ENCODE results near the gene ZNF536. TPM values are rescaled to one million over a fixed set of nuclear protein-coding genes. Genes with fewer than 3 reads are reported as not detected.

Gene ZNF536
- total RNA-seq, 1 experiment from 2014 or later: 0.35 TPM

GRCh38 chr19:30444686-30445232, 72.6 kb downstream of the ZNF536 start (continued):
- TF ChIP-seq, protein P1, sequence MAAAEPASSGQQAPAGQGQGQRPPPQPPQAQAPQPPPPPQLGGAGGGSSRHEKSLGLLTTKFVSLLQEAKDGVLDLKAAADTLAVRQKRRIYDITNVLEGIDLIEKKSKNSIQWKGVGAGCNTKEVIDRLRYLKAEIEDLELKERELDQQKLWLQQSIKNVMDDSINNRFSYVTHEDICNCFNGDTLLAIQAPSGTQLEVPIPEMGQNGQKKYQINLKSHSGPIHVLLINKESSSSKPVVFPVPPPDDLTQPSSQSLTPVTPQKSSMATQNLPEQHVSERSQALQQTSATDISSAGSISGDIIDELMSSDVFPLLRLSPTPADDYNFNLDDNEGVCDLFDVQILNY (CRISPR knock-in tag; IDR thresholded peaks at IDR 0.05): no peak
- TF ChIP-seq FOXP4 (CRISPR knock-in tag; IDR thresholded peaks at IDR 0.05): no peak
- TF ChIP-seq, protein P2, sequence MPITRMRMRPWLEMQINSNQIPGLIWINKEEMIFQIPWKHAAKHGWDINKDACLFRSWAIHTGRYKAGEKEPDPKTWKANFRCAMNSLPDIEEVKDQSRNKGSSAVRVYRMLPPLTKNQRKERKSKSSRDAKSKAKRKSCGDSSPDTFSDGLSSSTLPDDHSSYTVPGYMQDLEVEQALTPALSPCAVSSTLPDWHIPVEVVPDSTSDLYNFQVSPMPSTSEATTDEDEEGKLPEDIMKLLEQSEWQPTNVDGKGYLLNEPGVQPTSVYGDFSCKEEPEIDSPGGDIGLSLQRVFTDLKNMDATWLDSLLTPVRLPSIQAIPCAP (CRISPR knock-in tag; IDR thresholded peaks at IDR 0.05): no peak

DNA sequence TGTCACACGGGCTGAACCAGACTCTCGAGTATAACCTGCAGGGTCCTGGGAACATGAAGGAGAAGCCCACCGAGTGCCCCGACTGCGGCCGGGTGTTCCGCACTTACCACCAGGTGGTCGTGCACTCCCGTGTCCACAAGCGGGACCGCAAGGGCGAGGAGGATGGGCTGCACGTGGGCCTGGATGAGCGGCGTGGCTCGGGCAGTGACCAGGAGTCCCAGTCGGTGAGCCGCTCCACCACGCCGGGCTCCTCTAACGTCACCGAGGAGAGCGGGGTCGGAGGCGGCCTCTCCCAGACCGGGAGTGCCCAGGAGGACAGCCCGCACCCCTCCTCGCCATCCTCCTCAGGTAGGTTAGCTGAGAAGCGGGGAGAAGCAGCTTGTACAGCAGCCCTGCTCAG, 73.2 kb downstream of the ZNF536 start:
- ChIA-PET POLR2A (no interaction called here), CTCF (interaction anchor here (0.7 kb wide), 1 partner anchor 1562 kb away, joined by 3 read pairs; no protein-coding TSS in a partner anchor)
- DNase-seq (ENCODE audit: low spot score) (no peak), ATAC-seq (no peak)
- TF ChIP-seq FOXK1 (CRISPR knock-in tag; IDR thresholded peaks at IDR 0.05) (no peak), ZNF423 (CRISPR knock-in tag; IDR thresholded peaks at IDR 0.05) (no peak), ZMAT4 (CRISPR knock-in tag; IDR thresholded peaks at IDR 0.05) (no peak), ZNF281 (CRISPR knock-in tag; IDR thresholded peaks at IDR 0.05) (no peak), JUN (CRISPR knock-in tag; IDR thresholded peaks at IDR 0.05) (no peak), ESRRA (CRISPR knock-in tag; IDR thresholded peaks at IDR 0.05; ENCODE audit: borderline replicate concordance) (no peak), ZNF232 (CRISPR knock-in tag; IDR thresholded peaks at IDR 0.05) (no peak), MAX (CRISPR knock-in tag; IDR thresholded peaks at IDR 0.05) (no peak), CREB1 (CRISPR knock-in tag; IDR thresholded peaks at IDR 0.05) (no peak), ZNF512 (CRISPR knock-in tag; IDR thresholded peaks at IDR 0.05; ENCODE audit: borderline replicate concordance) (no peak), KAT7 (CRISPR knock-in tag; IDR thresholded peaks at IDR 0.05; ENCODE audit: borderline replicate concordance) (no peak), CTCF (IDR thresholded peaks at IDR 0.05) (no peak), ZNF219 (CRISPR knock-in tag; IDR thresholded peaks at IDR 0.05; ENCODE audit: borderline replicate concordance) (no peak)
- TF ChIP-seq, protein P3, sequence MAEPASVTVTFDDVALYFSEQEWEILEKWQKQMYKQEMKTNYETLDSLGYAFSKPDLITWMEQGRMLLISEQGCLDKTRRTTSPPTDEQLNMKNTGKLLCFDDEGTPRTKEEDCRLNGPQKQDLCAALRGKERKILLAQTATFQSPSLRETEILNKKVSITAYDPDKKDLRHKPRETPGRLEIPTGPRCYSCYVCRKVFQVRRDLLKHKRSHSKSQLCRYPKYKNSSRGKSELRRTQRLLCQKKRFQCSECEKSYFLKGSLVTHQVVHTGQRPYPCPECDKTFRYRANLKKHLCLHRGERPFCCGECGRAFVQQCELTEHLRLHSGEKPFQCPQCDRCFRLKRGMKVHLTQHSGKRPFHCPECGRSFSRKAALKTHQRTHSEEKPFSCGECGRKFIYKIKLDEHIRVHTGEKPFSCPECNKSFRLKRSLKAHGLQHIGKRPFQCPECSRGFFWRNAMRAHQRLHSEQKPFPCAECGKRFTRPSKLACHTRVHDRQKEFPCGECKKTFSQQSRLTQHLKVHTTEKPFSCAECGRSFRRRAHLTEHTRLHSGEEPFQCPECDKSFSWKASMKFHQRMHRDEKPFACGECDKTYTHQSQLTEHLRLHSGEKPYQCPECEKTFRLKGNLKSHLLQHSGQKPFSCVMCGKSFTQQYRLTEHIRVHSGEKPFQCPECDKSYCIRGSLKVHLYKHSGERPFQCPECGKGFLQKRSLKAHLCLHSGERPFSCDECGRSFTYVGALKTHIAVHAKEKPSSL (CRISPR knock-in tag; conservative IDR thresholded peaks at IDR 0.05): no peak
- TF ChIP-seq, protein P4, sequence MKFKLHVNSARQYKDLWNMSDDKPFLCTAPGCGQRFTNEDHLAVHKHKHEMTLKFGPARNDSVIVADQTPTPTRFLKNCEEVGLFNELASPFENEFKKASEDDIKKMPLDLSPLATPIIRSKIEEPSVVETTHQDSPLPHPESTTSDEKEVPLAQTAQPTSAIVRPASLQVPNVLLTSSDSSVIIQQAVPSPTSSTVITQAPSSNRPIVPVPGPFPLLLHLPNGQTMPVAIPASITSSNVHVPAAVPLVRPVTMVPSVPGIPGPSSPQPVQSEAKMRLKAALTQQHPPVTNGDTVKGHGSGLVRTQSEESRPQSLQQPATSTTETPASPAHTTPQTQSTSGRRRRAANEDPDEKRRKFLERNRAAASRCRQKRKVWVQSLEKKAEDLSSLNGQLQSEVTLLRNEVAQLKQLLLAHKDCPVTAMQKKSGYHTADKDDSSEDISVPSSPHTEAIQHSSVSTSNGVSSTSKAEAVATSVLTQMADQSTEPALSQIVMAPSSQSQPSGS (CRISPR knock-in tag; IDR thresholded peaks at IDR 0.05; ENCODE audit: borderline replicate concordance, low read depth): no peak
- TF ChIP-seq, protein P5, sequence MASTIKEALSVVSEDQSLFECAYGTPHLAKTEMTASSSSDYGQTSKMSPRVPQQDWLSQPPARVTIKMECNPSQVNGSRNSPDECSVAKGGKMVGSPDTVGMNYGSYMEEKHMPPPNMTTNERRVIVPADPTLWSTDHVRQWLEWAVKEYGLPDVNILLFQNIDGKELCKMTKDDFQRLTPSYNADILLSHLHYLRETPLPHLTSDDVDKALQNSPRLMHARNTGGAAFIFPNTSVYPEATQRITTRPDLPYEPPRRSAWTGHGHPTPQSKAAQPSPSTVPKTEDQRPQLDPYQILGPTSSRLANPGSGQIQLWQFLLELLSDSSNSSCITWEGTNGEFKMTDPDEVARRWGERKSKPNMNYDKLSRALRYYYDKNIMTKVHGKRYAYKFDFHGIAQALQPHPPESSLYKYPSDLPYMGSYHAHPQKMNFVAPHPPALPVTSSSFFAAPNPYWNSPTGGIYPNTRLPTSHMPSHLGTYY (CRISPR knock-in tag; IDR thresholded peaks at IDR 0.05): no peak
- Mint-ChIP-seq H3K4me1 (peaks cover 37% of the 10 kb centered on the region), H3K36me3 (no peaks in the 10 kb centered on the region), H3K4me3 (no peak overlapping the region), H3K27ac (no peak overlapping the region), H3K27me3 (ENCODE audit: low read depth) (no peaks in the 10 kb centered on the region), H3K9me3 (no peaks in the 10 kb centered on the region)
